HG03521 (cell line): Measurements from ENCODE around the gene ANKRD13D.
"Not testable (repeated sequence)": the region's sequence is repeated elsewhere in the genome, so short reads cannot be mapped to it uniquely, and the experiment has no call there.

Experiments used
- ATAC-seq: cut with Tn5 transposase; IDR thresholded peaks from one replicate; pipeline ENCODE4 v1.9.1; 2021; ENCODE audit warnings: mild to moderate bottlenecking, moderate library complexity; ENCODE audit not compliant: unreplicated experiment

Gene ANKRD13D

GRCh38 chr11:67317205-67317887 lies 28.2 kb downstream of the ANKRD13D start:
- peak; percentile 88 for ATAC-seq

- ATAC-seq: no peak
Measured at GRCh38 chr11:67317888-67318555, 28.9 kb downstream of the ANKRD13D start.

DNA sequence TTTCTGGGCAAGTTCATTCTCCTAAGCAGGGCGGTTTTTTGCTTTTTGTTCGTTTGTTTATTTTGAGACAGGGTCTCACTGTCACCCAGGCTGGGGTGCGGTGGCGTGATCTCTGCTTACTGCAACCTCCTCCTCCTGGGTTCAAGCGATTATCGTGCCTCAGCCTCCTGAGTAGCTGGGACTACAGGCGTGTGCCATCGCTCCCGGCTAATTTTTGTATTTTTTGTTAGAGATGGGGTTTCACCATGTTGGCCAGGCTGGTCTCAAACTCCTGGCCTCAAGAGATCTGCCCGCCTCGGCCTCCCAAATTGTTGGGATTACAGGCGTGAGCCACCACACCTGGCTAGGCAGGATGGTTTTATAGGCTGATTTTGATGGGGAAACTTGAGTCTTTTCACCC lies 29.8 kb downstream of the ANKRD13D start:
- ATAC-seq: not testable (repeated sequence)

DNA sequence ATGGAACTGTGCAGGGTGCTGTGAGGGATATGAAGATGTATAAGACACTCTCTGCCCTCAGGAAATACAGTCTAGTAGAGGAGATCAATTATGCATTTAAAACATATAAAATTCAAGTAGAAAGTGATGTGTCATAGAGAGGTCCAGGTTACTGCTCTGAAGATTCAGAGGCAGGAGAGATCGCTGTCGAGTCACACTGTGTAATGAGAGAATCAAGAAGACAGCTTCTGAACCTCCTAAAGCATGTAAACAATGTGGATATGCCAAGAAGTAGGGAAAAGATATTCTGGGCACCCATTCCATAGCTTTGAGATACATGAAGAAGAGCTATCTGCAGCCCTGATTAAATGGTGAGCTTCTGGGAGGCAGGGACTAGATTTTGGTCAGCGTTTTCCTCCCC lies 30.9 kb downstream of the ANKRD13D start:
- no peak for ATAC-seq

GRCh38 chr11:67320691-67321090 lies 31.6 kb downstream of the ANKRD13D start:
- no peak for ATAC-seq

DNA sequence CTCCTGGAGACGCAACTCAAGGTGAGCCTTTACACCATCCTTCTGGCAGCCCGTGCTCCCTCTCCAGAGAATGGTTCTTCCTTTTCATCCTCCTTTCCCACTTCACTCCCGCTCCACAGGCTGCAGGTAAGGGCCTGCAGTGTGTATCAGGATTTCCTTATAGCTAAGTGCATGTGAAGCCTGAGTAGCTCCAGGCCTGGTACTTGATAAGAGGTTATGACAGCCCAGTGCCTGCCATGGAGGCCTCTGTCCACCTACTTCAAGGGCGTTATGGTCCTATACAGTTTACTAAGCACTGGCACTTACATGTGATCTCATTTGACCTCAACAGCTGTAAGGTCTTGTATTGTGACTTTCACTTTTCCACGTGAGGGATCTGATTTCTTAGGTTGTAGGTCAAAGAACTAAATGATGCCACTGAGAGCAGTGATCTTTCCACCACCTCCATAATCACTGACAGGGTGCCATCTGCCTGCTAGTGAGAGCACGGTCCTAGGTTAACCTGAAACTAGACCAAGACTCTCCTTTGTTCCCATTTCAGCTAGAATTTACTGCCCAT lies 32.3 kb downstream of the ANKRD13D start:
- ATAC-seq: no peak

GRCh38 chr11:67322049-67322448 lies 32.9 kb downstream of the ANKRD13D start:
- ATAC-seq: no peak

- no peak for ATAC-seq
Measured at GRCh38 chr11:67323526-67323925, 34.4 kb downstream of the ANKRD13D start.

GRCh38 chr11:67332081-67332691 lies 43.1 kb downstream of the ANKRD13D start:
- ATAC-seq: no peak

GRCh38 chr11:67337257-67337656 lies 48.2 kb downstream of the ANKRD13D start:
- no peak for ATAC-seq

DNA sequence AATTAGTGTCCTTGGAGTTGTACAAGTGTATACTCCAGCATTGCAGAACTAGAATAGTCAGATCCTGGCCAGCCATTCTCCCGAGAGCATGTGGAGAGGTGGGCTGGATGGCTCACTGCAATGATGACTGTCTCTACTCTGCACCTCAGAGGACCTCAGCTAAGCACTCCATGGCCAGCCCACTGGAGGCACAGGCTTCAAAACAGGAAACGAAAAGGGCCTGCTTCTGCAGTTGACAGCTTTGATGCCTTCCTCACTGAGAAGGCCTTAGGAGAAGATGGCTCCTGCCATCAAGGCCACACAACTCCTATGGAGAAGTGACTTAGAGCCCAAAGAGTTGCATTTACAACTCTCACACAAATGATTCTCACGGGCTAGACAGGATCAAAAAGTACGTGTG lies 55.2 kb downstream of the ANKRD13D start:
- ATAC-seq: no peak

GRCh38 chr11:67345247-67345919 lies 56.3 kb downstream of the ANKRD13D start:
- no peak for ATAC-seq

GRCh38 chr11:67345920-67346819 lies 57.1 kb downstream of the ANKRD13D start:
- ATAC-seq: no peak

- ATAC-seq: no peak
Measured at GRCh38 chr11:67347964-67348749, 59.1 kb downstream of the ANKRD13D start.

DNA sequence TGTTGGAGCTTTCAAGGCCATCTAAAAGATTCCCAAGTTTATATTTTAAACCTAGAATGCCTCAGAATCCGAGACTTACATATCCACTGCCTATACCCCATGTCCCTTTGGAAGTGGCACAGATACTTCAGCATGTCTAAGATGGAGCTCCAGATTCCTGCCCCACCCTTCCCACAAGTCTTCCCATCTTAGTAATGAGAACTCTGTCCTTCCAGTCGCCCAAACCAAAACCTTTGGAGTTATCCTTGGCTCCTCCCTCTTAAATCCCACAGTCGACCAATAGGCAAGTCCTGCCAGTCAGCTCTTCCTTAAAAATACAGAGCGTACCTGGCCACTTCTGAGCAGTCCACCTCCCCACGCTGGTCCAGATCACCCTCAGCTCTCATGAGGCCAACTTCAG lies 59.9 kb downstream of the ANKRD13D start:
- no peak for ATAC-seq

DNA sequence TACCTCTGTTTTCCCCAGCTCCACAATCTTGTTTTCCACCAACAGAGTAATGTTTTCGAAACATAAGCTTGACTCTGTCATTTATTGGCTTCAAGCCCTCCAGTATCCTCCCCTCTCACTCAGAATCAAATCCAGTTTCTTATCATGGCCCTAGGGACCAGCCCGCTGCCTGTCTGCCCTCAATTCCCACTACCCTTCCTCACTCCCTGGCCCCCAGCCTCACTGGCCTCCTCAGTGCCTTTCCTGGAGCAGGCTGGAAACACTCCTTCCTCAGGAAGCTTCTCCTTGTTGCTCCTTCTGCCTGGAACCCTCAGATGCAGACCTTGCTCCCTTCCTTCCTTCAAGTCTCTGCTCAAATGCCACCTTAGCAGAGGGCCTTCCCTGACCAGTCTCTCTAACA lies 60.4 kb downstream of the ANKRD13D start:
- ATAC-seq: no peak

DNA sequence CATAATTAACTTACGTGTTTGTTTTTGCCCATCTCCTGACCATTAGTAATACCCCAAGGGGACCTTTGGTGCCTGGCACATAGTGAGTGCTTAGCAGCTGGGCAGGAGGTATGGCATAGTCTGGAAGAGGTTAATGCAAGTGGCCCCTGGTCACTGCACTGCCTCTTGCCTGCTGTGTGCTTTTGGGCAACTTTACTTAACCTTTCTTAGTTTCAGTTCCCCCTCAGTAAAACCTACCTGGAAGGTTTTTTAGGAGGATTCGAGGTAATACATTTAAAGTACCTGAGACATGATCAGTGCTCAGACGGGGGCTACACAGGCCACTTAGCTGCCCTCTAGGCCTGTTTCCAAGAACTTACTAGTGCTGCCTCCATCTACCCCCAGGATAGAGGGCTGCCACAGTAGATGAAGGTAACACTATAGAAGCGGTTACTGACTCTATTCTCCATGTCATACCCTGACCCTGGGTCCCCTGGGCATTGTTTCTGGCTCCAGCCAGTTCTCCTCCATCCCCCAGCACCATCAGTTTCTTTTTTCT lies 60.9 kb downstream of the ANKRD13D start:
- ATAC-seq: no peak

DNA sequence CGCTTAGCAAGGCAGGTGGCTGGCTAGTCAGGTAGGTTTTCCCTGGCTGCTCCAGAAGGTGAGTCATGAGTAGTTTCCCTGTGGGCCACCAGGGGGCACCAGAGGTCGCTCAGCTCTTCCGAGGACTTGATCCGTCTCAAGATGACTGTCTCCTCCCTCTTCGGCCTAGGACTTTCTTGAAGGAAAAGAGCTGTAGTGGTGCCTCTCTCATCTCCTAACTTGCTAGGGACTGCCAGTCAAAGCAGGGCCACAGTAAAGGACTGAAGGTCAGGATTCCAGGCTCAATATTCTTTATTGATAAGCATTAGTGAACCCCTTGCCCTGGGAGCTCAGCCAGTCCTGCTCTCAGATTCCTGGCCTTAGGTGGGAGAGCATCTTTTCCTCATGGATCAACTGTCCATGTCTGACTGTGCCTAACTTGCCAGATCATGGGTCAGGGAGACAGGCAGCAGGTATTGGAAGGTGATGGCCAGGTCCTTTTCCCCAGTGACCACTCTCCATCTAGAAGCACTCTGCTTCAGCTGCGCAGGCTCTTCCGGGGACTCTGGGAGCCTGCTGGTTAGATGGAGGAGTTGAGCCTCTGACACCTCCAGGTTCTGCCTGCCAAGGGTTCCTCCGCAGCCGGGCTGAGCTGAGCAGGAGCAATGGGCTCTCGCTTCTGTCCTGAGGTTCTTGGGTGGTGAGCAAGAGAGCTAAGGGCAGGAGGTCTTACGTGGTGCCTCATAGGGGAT lies 62.3 kb downstream of the ANKRD13D start:
- ATAC-seq: no peak
